Endothelial cell of umbilical vein (primary cell): ENCODE measurements around the gene KSR1. TPM values are rescaled to one million over a fixed set of nuclear protein-coding genes. Genes with fewer than 3 reads are reported as not detected.

Source experiments
- BruUV-seq: library from RNA; stranded (reverse); fragments of 400-500 nt; replicated peaks from 2 replicates; lab custom pipeline; 2021; lab: Mats Ljungman, UMichigan
- CTCF ChIA-PET: fragments of 300-600, 350-600 bp; sonication (Branson Sonifier 250); formaldehyde crosslinking; loops from one replicate; lab custom pipeline; 2021; ENCODE audit warnings: antibody characterized with exemption, inconsistent platforms; lab: Charles Lee
- POLR2A ChIA-PET: fragments of 300-600, 350-600 bp; sonication (Branson Sonifier 250); formaldehyde crosslinking; loops from one replicate; lab custom pipeline; 2021; ENCODE audit warnings: antibody characterized with exemption, inconsistent platforms; lab: Charles Lee
- DNase-seq: peaks from one replicate; pipeline ENCODE4 v3.0.0-alpha.2; 2011; ENCODE audit warnings: low read depth, low spot score
- FAIRE-seq: peaks from 2 replicates; lab custom pipeline; 2011; peaks lifted over from hg19 to GRCh38; lab: Jason Lieb, UNC
- H2AFZ ChIP-seq: 2 replicates; pipeline ENCODE4 v1.6.0; 2012; ENCODE audit warnings: low read depth, low read length, control low read depth, inconsistent platforms
- H3K27ac ChIP-seq: 2 replicates; pipeline ENCODE4 v1.5.1; 2011; ENCODE audit warnings: low read depth, mild to moderate bottlenecking, control low read depth, low read length, moderate library complexity; ENCODE audit not compliant: insufficient read depth
- H3K27me3 ChIP-seq, 2 experiments: 2 replicates each; pipeline versions ENCODE4 v1.6.0 to v1.6.1; 2011; ENCODE audit warnings: low read length in 2 of 2, mixed read lengths in 1 of 2; ENCODE audit not compliant: control insufficient read depth in 2 of 2, insufficient read depth in 2 of 2
- H3K36me3 ChIP-seq, 2 experiments: 2 replicates in 1 of 2; 3 replicates in 1 of 2; pipeline ENCODE4 v1.5.1; 2011; ENCODE audit warnings: low read length in 2 of 2, mild to moderate bottlenecking in 1 of 2, moderate library complexity in 1 of 2; ENCODE audit not compliant: control insufficient read depth in 2 of 2, insufficient read depth in 2 of 2; ENCODE audit errors: extremely low read depth in 1 of 2
- H3K4me1 ChIP-seq: 3 replicates; pipeline ENCODE4 v1.5.1; 2011; ENCODE audit warnings: mild to moderate bottlenecking, low read length; ENCODE audit not compliant: control insufficient read depth, insufficient read depth; ENCODE audit errors: extremely low read depth
- H3K4me2 ChIP-seq: 2 replicates; pipeline ENCODE4 v1.6.1; 2011; ENCODE audit warnings: low read length, control low read depth, mixed read lengths; ENCODE audit not compliant: insufficient read depth
- H3K4me3 ChIP-seq, 3 experiments: fragments of 200-600 bp in 1 of 3; sonication (generic), shearing (Covaris generic) in 1 of 3; replicated peaks in 1 of 3; 2 replicates each; pipeline ENCODE4 v1.5.1; 2011 to 2016; ENCODE audit warnings: control low read depth in 3 of 3, low read length in 3 of 3, mild to moderate bottlenecking in 2 of 3, inconsistent platforms in 1 of 3, low read depth in 1 of 3, moderate library complexity in 1 of 3; ENCODE audit not compliant: insufficient read depth in 1 of 3
- H3K79me2 ChIP-seq: 2 replicates; pipeline ENCODE4 v1.6.0; 2012; ENCODE audit warnings: low read length, inconsistent platforms; ENCODE audit not compliant: control insufficient read depth, insufficient read depth
- H3K9ac ChIP-seq: replicated peaks from 2 replicates; pipeline ENCODE3; 2011; ENCODE audit warnings: low read length, control low read depth; ENCODE audit not compliant: insufficient read depth; ENCODE audit errors: extremely low read depth
- H3K9me1 ChIP-seq: replicated peaks from 3 replicates; pipeline ENCODE4 v1.6.0; 2011; ENCODE audit warnings: mild to moderate bottlenecking, low read length; ENCODE audit not compliant: control insufficient read depth, insufficient read depth; ENCODE audit errors: extremely low read depth
- H3K9me3 ChIP-seq: replicated peaks from 2 replicates; pipeline ENCODE4 v1.5.1; 2012; ENCODE audit warnings: low read length, inconsistent platforms; ENCODE audit not compliant: control insufficient read depth, insufficient read depth
- H4K20me1 ChIP-seq: replicated peaks from 2 replicates; pipeline ENCODE3; 2011; ENCODE audit warnings: mild to moderate bottlenecking, low read length; ENCODE audit not compliant: control insufficient read depth, insufficient read depth; ENCODE audit errors: extremely low read depth
- CTCF ChIP-seq, 2 donors: IDR thresholded peaks; 1 replicate in 1 of 2; 2 replicates in 1 of 2; pipeline ENCODE4 v1.5.1; 2011; ENCODE audit warnings: low read length in 2 of 2, mild to moderate bottlenecking in 2 of 2, moderate library complexity in 2 of 2, control low read depth in 1 of 2, inconsistent platforms in 1 of 2, low read depth in 1 of 2; ENCODE audit not compliant: insufficient read depth in 1 of 2; ENCODE audit errors: extremely low read depth in 1 of 2
- EZH2 ChIP-seq: IDR thresholded peaks from 2 replicates; pipeline ENCODE4 v1.6.1; 2012; ENCODE audit warnings: borderline replicate concordance, low read depth, mild to moderate bottlenecking, moderate library complexity, low read length, inconsistent platforms; ENCODE audit not compliant: severe bottlenecking
- FOS ChIP-seq: IDR thresholded peaks from 2 replicates; pipeline ENCODE4 v1.6.1; 2011; ENCODE audit warnings: mild to moderate bottlenecking, low read length, moderate library complexity, borderline replicate concordance; ENCODE audit not compliant: insufficient read depth
- GATA2 ChIP-seq: IDR thresholded peaks from 2 replicates; pipeline ENCODE4 v1.7.0; 2011; ENCODE audit warnings: low read depth, mild to moderate bottlenecking, moderate library complexity, mixed read lengths, low read length; ENCODE audit not compliant: insufficient read length, insufficient read depth
- JUN ChIP-seq: IDR thresholded peaks from 2 replicates; pipeline ENCODE4 v1.6.1; 2011; ENCODE audit warnings: borderline replicate concordance, low read depth; ENCODE audit not compliant: insufficient read length, insufficient read depth
- MAX ChIP-seq: IDR thresholded peaks from 2 replicates; pipeline ENCODE4 v1.6.1; 2011; ENCODE audit not compliant: insufficient read depth, insufficient read length
- MYC ChIP-seq: IDR thresholded peaks from one replicate; pipeline ENCODE4 v1.6.1; 2011; ENCODE audit warnings: mild to moderate bottlenecking, low read depth, low read length
- POLR2A ChIP-seq: IDR thresholded peaks from 2 replicates; pipeline ENCODE4 v1.6.1; 2012; ENCODE audit warnings: low read depth, mild to moderate bottlenecking, control low read depth, low read length
- POLR2AphosphoS5 ChIP-seq: IDR thresholded peaks from 2 replicates; pipeline ENCODE4 v1.6.1; 2012; ENCODE audit warnings: low read depth, mild to moderate bottlenecking, control low read depth, low read length, moderate library complexity; ENCODE audit not compliant: insufficient read depth
- dilution Hi-C: fragments of 300-500 bp; cut with MboI; formaldehyde crosslinking; loops from one replicate; pipeline ENCODE4 v1.15.0; 2019; ENCODE audit warnings: low sequenced_read_pairs; ENCODE audit not compliant: extremely low pct_ligation_motif_present
- intact Hi-C: fragments of 100-400 bp; cut with micrococcal nuclease; formaldehyde crosslinking; loops from one replicate; pipeline ENCODE4 v1.10.0; 2022
- polyA plus RNA-seq, 4 experiments: library from polyadenylated mRNA; depleted of rRNA in 3 of 4; stranded (reverse) in 3 of 4; unstranded in 1 of 4; fragments of >200 nt; gene quantifications; 2 replicates each; pipeline versions ENCODE4 v1.2.1 to v1.2.3, GENCODE V29; 2011 to 2012; ENCODE audit warnings: missing spikeins in 1 of 4
- total RNA-seq: library from RNA; stranded (reverse); gene quantifications from 2 replicates; pipeline ENCODE4 v1.2.3, GENCODE V29; 2021

Gene KSR1
- total and polyA plus RNA-seq, 2 donors (not counting 3 experiments of a cell fraction or from before 2014, with no cell fraction given): 35.4 to 80.2 TPM

GRCh38 chr17:27449988-27450387 is 6.3 kb upstream of the KSR1 start:
- Histone ChIP-seq H3K9me1 (no peaks in the 10 kb centered on the region), H3K9ac (no peak overlapping the region), H4K20me1 (no peaks in the 10 kb centered on the region), H3K36me3 (no peaks in the 10 kb centered on the region), H3K4me3 (no peak overlapping the region), H3K27me3 (no peaks in the 10 kb centered on the region), H3K9me3 (no peaks in the 10 kb centered on the region), H3K4me2 (no peak overlapping the region), H3K79me2 (no peaks in the 10 kb centered on the region), H3K4me1 (peaks cover 23% of the 10 kb centered on the region), H2AFZ (no peak overlapping the region), H3K27ac (no peak overlapping the region)
- no TSS peak for BruUV-seq
- TF ChIP-seq POLR2AphosphoS5 (no peak), FOS (no peak), JUN (no peak), MAX (no peak)
- DNase-seq (no peak), FAIRE-seq (no peak)
- ChIA-PET POLR2A (no interaction called here), CTCF (interaction anchor here (0.6 kb wide), 1 partner anchor 86 kb away, joined by 3 read pairs; no protein-coding TSS in a partner anchor)
- dilution Hi-C loops (loop anchor here (25.0 kb wide), 1 partner anchor 112 kb away; no protein-coding TSS in a partner anchor), intact Hi-C loops (loop anchor here (5.0 kb wide), 1 partner anchor 213 kb away; no protein-coding TSS in a partner anchor)

- intact Hi-C loops (no loop called here), dilution Hi-C loops (no loop called here)
- ChIA-PET POLR2A (no interaction called here), CTCF (interaction anchor here (0.6 kb wide), 1 partner anchor 86 kb away, joined by 3 read pairs; no protein-coding TSS in a partner anchor)
- no TSS peak for BruUV-seq
- no peaks in the 10 kb centered on the region for H3K79me2 ChIP-seq
- peaks cover 23% of the 10 kb centered on the region for H3K4me1 ChIP-seq
- H3K9me1 ChIP-seq: no peaks in the 10 kb centered on the region
- no peaks in the 10 kb centered on the region for H3K36me3 ChIP-seq
- no peaks in the 10 kb centered on the region for H3K9me3 ChIP-seq
- no peak overlapping the region for H2AFZ ChIP-seq
- H3K27ac ChIP-seq: no peak overlapping the region
- no peak for TF ChIP-seq MYC
- no peak for TF ChIP-seq JUN
- no peak for TF ChIP-seq FOS
- TF ChIP-seq MAX: no peak
- no peak for TF ChIP-seq GATA2
- TF ChIP-seq CTCF (IDR thresholded peaks at IDR 0.05; ENCODE audit: extremely low read depth in 1 of 2, insufficient read depth in 1 of 2, low read depth in 1 of 2, low read length in 2 of 2): no peak
- no peak for TF ChIP-seq POLR2A
- no peak for TF ChIP-seq POLR2AphosphoS5
- TF ChIP-seq EZH2: no peak
- H4K20me1 ChIP-seq: no peaks in the 10 kb centered on the region
- DNase-seq: no peak
- H3K27me3 ChIP-seq: no peaks in the 10 kb centered on the region
- H3K4me2 ChIP-seq: no peak overlapping the region
- H3K4me3 ChIP-seq: no peak overlapping the region
- H3K9ac ChIP-seq: no peak overlapping the region
- FAIRE-seq: no peak
Observed at GRCh38 chr17:27450416-27450815, 5.8 kb upstream of the KSR1 start.
